MM.1S (cell line): Measurements from ENCODE around the gene CCN5.

Experiments
- CTCF ChIP-seq: fragments of 300-600 bp; sonication (generic); IDR thresholded peaks from 2 replicates; pipeline ENCODE4 v1.5.1; 2016; ENCODE audit warnings: antibody characterized with exemption, low read length, mixed read lengths
- EZH2 ChIP-seq: fragments of 300-600 bp; sonication (generic); optimal IDR thresholded peaks from 2 replicates; pipeline ENCODE3; 2017; ENCODE audit warnings: low read depth, mild to moderate bottlenecking, antibody characterized with exemption, low read length, mixed read lengths

GRCh38 chr20:44756011-44756688 is 41.0 kb downstream of the CCN5 start:
- no peak for TF ChIP-seq CTCF
- TF ChIP-seq EZH2, result no peak
